Fibroblast of villous mesenchyme (primary cell): ENCODE data around the gene KAZN. TPM values are rescaled to one million over a fixed set of nuclear protein-coding genes. Genes with fewer than 3 reads are reported as not detected.

Experiments used
- DNase-seq: peaks from one replicate; pipeline ENCODE4 v3.0.0-alpha.2; 2010; ENCODE audit warnings: low read depth
- H3K4me3 ChIP-seq: 2 replicates; pipeline ENCODE4 v1.5.1; 2011; ENCODE audit warnings: low read depth, mild to moderate bottlenecking, low read length
- CTCF ChIP-seq: IDR thresholded peaks from 2 replicates; pipeline ENCODE4 v1.5.1; 2012; ENCODE audit warnings: low read depth, mild to moderate bottlenecking, low read length; ENCODE audit not compliant: insufficient read depth
- total RNA-seq: library from RNA; depleted of rRNA; stranded (reverse); fragments of >200 nt; gene quantifications from 2 replicates; pipeline ENCODE4 v1.2.3, GENCODE V29; 2012

The KAZN gene
- total RNA-seq, 1 donor = 8.6 TPM

- H3K4me3 ChIP-seq = no peak overlapping the region
- DNase-seq = no peak
- no peak for TF ChIP-seq CTCF
Measured at GRCh38 chr1:14765773-14766172, 167.3 kb downstream of the KAZN start.

DNA sequence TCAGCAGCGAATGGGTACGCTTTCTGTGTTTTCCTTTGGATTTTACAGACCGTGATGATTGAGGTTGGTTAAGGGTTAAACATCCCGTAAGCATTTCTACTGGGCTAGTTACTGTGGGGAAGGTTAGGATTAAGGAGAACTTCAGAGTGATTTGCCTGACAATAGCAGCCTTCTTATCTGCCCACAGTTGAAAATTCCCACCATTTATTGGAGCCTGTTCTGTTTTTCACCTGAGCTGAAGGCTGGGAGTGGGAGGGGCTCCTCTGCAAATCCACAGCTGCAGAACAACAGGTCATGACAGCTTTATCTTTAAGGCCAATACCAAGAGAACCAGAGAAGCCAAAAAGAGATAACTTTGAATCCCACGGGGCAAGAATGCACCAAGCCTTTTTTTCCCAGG, 168.6 kb downstream of the KAZN start:
- DNase-seq = no peak
- no peak for TF ChIP-seq CTCF
- H3K4me3 ChIP-seq = no peak overlapping the region

DNA sequence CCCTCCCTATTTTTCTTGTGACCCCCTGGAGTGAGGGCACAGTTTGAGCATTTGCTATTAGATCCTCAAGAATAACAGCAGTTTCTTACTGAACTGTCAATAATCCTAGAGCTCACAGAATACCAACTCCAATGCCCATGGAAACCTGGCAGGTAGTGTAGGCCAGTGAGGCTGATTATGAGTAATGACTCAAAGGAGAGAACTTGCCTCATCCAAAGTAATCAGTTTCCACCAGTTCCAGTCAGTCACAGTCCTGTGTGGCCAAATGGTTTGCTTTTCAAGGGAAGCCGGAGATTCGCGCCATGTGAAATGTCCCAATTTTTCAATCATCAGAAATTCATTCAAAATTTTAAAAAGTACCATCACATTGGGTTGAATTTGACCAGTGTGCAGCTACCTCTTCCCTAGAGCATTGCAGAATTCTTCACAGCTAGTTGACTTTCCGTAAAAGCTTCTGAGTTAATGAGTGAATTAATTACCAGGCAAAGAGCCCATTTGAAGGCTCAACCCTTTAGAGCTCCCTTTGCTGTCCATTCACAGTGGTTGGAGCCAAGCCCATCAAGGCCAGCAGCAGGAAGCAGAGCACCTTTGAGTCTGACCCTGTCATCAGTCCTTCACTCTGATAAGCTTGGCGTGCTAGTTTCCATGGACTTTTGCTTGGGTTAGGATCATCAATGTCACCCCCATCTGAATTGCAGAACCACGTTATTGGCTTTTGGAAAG, 170.3 kb downstream of the KAZN start:
- no peak for TF ChIP-seq CTCF

DNA sequence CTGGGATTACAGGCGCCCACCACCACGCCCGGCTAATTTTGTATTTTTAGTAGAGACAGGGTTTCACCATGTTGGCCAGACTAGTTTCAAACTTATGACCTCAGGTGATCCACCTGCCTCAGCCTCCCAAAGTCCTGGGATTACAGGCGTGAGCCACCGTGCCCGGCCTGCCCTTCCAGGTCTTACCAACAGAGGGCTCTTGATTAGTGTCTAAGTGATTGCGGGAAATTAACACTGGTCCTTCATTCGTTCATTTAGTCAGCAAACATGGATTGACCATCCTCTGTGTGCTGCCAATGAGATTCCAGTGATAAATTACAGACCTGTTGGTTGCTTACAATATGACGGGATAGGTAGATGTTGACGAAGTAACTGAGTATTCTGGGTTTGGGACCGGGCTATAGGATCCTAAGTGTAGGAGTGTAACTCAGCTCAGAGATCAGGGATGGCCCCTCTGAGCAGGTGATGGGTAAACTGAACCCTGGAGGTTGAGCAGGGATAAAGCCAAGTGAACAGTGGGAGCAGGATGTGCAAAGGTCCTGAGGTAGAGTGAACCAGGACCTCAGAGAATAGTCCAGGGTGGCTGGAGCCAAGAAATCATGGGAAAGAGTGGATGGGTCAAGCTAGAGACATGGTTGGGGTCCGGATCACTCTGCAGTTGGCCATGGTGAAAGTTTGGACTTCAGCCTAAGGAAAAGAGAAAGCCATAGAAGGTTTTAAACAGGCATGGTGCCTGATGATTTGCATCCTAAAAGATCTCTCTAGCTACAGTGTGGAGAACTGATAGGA, 171.2 kb downstream of the KAZN start:
- DNase-seq = no peak
- H3K4me3 ChIP-seq = no peak overlapping the region
- TF ChIP-seq CTCF = peak; percentile 3

More for the DNA sequence above, 170.3 kb downstream of the KAZN start:
- DNase-seq = no peak
- H3K4me3 ChIP-seq = no peak overlapping the region

DNA sequence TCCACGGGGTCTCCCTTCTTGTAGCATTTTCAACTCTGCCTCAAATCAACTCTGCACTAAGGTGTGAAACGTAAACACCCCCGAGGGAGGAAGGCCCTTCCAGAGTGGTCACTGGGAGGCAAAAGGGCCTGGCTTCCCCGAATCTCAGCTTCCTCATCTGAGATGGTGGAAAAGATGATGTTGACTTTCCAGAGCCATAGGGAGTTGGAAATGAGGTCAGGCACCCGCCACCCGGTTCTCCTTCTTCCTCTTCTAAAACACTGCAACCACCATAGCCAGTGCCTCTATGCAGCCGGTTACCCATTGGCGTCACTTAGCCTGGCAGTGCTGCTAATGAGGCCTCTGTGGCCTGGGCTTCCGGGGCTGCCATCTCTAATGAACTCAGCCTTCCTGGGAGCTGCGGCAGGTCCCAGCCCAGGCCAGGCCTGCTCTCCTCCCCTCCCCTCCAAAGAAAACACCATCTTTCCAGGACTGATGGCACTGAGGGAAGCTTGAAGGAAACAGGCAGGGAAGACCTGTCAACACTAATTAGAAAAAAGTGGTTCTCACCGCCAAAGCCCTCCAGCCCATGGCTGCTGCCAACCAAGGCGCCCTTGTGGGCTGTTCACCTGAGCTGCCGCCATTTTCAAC, 175.0 kb downstream of the KAZN start:
- DNase-seq = no peak
- no peak for TF ChIP-seq CTCF

GRCh38 chr1:14774225-14774624, 175.7 kb downstream of the KAZN start:
- DNase-seq = no peak

More for the DNA sequence above, 175.0 kb downstream of the KAZN start:
- H3K4me3 ChIP-seq = no peak overlapping the region

More at GRCh38 chr1:14774225-14774624, 175.7 kb downstream of the KAZN start:
- H3K4me3 ChIP-seq = no peak overlapping the region
- TF ChIP-seq CTCF = no peak
